Measurements from ENCODE around the gene CEBPZ. TPM values are rescaled to one million over a fixed set of nuclear protein-coding genes. Genes with fewer than 3 reads are reported as not detected.

CEBPZ gene
- total and polyA plus RNA-seq, 4 donors, result 15.7 to 25.6 (median 19.9) TPM

- TF ChIP-seq MAX (IDR thresholded peaks at IDR 0.05) (no peak), YY1 (IDR thresholded peaks at IDR 0.05) (no peak), RXRA (IDR thresholded peaks at IDR 0.05) (no peak)
- no peaks in the 10 kb centered on the region for H3K27me3 ChIP-seq (ENCODE audit: control insufficient read depth in 4 of 4, insufficient read depth in 4 of 4, low read length in 3 of 4)
- WGBS, result 90% methylated on average over 4 of the region's 4 CpGs
- no peaks in the 10 kb centered on the region for H3K4me1 ChIP-seq (ENCODE audit: control insufficient read depth in 4 of 4, insufficient read depth in 4 of 4, low read length in 3 of 4)
- no peaks in the 10 kb centered on the region for H3K9me3 ChIP-seq (ENCODE audit: control insufficient read depth in 4 of 4, low read length in 3 of 4)
- H3K4me3 ChIP-seq (ENCODE audit: low read depth in 1 of 3, low read length in 3 of 3), result no peak overlapping the region
- H3K9ac ChIP-seq (ENCODE audit: low read depth in 1 of 2, low read length in 2 of 2), result no peak overlapping the region
- H3K27ac ChIP-seq (ENCODE audit: low read depth in 1 of 2, low read length in 2 of 2), result no peak overlapping the region
- H3K36me3 ChIP-seq (ENCODE audit: control insufficient read depth in 4 of 4, insufficient read depth in 3 of 4, low read depth in 1 of 4, low read length in 3 of 4), result peaks cover 5 to 56% (median 44%) of the 10 kb centered on the region in 4 donors
- DNase-seq (ENCODE audit: low spot score), result no peak
Measured at GRCh38 chr2:37243435-37243834, 12.0 kb upstream of the CEBPZ start.

GRCh38 chr2:37232131-37232933 lies 936 bp upstream of the CEBPZ start:
- 19% methylated on average over 18 of the region's 18 CpGs for WGBS
- no peaks in the 10 kb centered on the region for H3K9me3 ChIP-seq (ENCODE audit: control insufficient read depth in 4 of 4, low read length in 3 of 4)
- no peaks in the 10 kb centered on the region for H3K27me3 ChIP-seq (ENCODE audit: control insufficient read depth in 4 of 4, insufficient read depth in 4 of 4, low read length in 3 of 4)
- peak overlapping the region; percentile 91 to 92 for H3K9ac ChIP-seq (ENCODE audit: low read depth in 1 of 2, low read length in 2 of 2)
- H3K4me3 ChIP-seq (ENCODE audit: low read depth in 1 of 3, low read length in 3 of 3), result peak overlapping the region; percentile 75 to 97 (median 95)
- peak overlapping the region; percentile 78 to 91 for H3K27ac ChIP-seq (ENCODE audit: low read depth in 1 of 2, low read length in 2 of 2)
- H3K36me3 ChIP-seq (ENCODE audit: control insufficient read depth in 4 of 4, insufficient read depth in 3 of 4, low read depth in 1 of 4, low read length in 3 of 4), result peaks cover 0 to 12% (median 10%) of the 10 kb centered on the region in 4 donors
- DNase-seq (ENCODE audit: low spot score), result peak; percentile 35
- no peak for TF ChIP-seq TAF1 (conservative IDR thresholded peaks at IDR 0.05)
- no peak for TF ChIP-seq RAD21 (IDR thresholded peaks at IDR 0.05)
- no peak for TF ChIP-seq HNF4G (IDR thresholded peaks at IDR 0.05)
- no peak for TF ChIP-seq RXRA (IDR thresholded peaks at IDR 0.05)
- no peak for TF ChIP-seq EGR1 (IDR thresholded peaks at IDR 0.05; ENCODE audit: low read depth in 2 of 2)
- no peak for TF ChIP-seq CTCF (IDR thresholded peaks at IDR 0.05; ENCODE audit: low read depth, low read length, missing input control)
- TF ChIP-seq MAX (IDR thresholded peaks at IDR 0.05), result no peak
- TF ChIP-seq ATF3 (IDR thresholded peaks at IDR 0.05), result no peak
- no peak for TF ChIP-seq ZBTB33 (IDR thresholded peaks at IDR 0.05)
- TF ChIP-seq JUND (IDR thresholded peaks at IDR 0.05), result no peak
- no peak for TF ChIP-seq REST (IDR thresholded peaks at IDR 0.05)
- TF ChIP-seq HNF4A (conservative IDR thresholded peaks at IDR 0.05), result no peak
- no peak for TF ChIP-seq FOXA2 (IDR thresholded peaks at IDR 0.05)
- peaks cover 12 to 26% (median 20%) of the 10 kb centered on the region in 4 donors for H3K4me1 ChIP-seq (ENCODE audit: control insufficient read depth in 4 of 4, insufficient read depth in 4 of 4, low read length in 3 of 4)

Measured in liver (tissue), 9 donors.